ENCODE data around the gene PCF11.

DNA sequence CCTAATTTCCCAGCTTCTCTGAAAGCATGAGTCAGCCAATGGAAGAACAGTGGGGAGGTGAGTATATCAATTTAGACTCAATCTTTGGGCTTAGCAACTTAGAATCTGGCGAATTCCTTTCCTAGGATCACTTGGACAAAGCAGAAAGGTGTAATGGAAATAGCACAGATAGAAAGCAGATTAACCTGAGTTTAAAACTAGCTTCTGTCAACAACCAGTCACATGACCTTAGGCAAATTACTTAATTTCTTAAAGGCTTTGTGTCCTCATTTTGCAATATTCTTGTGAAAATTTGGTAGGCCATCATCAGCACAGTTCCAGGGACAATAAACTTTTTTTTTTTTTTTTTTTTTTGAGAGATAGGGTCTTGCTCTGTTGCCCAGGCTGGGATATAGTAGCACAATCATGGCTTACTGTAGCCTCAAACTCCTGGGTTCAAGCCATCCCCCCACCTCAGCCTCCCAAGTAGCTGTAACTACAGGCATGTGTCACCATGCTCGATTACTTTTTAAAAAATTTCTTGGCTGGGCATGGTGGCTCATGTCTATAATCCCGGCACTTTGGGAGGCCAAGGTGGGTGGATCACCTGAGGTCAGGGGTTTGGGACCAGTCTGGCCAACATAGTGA, 40.8 kb upstream of the PCF11 start:
- TF ChIP-seq CTCF (IDR thresholded peaks at IDR 0.05) (no peak), POLR2A (IDR thresholded peaks at IDR 0.05) (no peak)

Data from adrenal gland (tissue), 5 donors.